Stimulated activated CD4-positive, alpha-beta T cell treated with anti-CD3 and anti-CD28 coated beads, Interleukin-15, amount 100 ng/mL, for 1 hour (primary cell): Measurements from ENCODE around the gene THAP6.
"Not testable (repeated sequence)": the region's sequence is repeated elsewhere in the genome, so short reads cannot be mapped to it uniquely, and the experiment has no call there.

Experiments used
- DNase-seq, 2 donors: peaks; one replicate each; pipeline ENCODE4 v3.0.0-alpha.2; 2020; ENCODE audit warnings: low read depth in 1 of 2, low spot score in 1 of 2

THAP6 gene

DNA sequence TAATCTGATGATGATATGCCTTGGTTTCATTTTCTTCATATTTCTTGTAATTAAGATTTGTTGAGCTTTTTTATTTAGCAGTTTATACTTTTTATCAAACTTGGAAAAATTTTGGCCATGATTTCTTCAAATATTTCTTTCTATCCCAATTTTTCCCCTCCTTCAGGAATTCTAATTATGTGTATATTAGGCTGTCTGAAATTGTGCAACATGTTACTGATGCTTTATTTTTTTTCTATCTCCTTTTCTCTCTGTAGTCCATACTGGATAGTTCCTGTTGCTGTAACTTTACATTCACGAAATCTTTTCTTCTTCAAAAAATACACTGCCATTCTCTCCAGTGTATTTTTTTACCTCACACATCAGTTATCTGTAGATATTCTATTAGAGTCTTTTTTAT, 10.8 kb downstream of the THAP6 start:
- DNase-seq: no peak

DNA sequence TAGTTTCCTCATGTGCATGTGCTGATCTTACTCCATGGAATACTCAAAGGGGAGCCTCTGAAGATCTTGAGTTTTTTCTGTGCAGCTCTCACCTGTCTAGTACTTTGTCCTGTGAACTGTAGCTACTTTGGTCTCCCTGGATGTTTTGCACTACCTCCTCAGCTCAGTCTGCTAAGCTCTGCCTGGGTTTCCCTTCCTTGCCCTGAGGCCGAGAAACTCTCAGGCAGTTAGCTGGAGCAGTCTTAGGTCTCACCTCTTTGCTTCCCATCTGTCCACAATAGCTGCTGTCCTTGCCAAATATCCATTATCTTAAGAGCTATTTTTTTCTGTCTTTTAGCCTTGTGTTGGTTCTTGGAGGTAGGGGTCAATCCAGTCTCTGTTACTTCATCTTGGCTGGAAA, 11.6 kb downstream of the THAP6 start:
- no peak for DNase-seq

- DNase-seq: no peak
Measured at GRCh38 chr4:75527482-75527881, 13.2 kb downstream of the THAP6 start.

GRCh38 chr4:75530556-75531322, 16.5 kb downstream of the THAP6 start:
- DNase-seq: no peak

DNA sequence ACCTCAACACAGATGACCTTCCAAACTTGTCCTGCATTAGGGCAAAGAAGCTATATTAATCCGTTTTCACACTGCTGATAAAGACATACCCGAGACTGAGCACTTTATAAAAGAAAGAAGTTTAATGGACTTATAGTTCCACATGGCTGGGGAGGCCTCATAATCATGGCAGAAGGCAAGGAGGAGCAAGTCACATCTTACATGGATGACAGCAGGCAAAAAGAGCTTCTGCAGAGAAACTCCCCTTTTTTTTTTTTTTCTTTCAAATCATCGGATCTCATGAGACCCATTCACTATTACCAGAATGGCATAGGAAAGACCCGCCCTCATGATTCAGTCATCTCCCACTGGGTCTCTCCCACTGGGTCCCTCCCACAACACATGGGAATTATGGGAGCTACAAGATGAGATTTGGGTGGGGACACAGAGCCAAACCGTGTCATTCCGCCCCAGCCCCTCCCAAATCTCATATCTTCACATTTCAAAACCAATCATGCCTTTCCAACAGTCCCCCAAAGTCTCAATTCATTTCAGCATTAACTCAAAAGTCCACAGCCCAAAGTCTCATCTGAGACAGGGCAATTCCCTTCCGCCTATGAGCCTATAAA, 17.4 kb downstream of the THAP6 start:
- DNase-seq: not testable (repeated sequence)

- not testable (repeated sequence) for DNase-seq
Measured at GRCh38 chr4:75533339-75533887, 19.1 kb downstream of the THAP6 start.

- not testable (repeated sequence) for DNase-seq
Measured at GRCh38 chr4:75533926-75534325, 19.7 kb downstream of the THAP6 start.

GRCh38 chr4:75537308-75537707, 23.0 kb downstream of the THAP6 start:
- not testable (repeated sequence) for DNase-seq

- no peak for DNase-seq
Measured at GRCh38 chr4:75542824-75543223, 28.6 kb downstream of the THAP6 start.

- not testable (repeated sequence) for DNase-seq
Measured at GRCh38 chr4:75544220-75544619, 29.9 kb downstream of the THAP6 start.

- no peak for DNase-seq
Measured at GRCh38 chr4:75544870-75545269, 30.6 kb downstream of the THAP6 start.

DNA sequence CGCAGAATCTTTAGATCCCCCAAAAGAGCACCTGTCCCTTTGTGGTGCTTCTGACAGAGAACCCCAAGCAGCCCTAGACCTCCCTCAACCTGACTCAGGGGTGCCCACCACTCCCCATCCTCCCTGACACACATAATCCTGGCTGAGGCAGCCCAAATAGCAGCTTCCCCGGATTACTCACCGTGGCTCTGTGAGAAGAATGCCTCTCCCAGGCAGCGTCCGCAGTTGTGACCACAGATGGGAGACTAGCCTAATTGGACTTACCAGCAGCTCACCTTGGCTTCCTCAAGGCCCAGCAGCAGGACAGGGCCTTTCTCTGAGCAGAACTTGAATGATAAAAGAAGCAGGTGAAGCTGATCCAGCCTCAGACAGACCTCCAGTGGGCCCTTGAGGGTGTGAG, 31.3 kb downstream of the THAP6 start:
- no peak for DNase-seq

DNA sequence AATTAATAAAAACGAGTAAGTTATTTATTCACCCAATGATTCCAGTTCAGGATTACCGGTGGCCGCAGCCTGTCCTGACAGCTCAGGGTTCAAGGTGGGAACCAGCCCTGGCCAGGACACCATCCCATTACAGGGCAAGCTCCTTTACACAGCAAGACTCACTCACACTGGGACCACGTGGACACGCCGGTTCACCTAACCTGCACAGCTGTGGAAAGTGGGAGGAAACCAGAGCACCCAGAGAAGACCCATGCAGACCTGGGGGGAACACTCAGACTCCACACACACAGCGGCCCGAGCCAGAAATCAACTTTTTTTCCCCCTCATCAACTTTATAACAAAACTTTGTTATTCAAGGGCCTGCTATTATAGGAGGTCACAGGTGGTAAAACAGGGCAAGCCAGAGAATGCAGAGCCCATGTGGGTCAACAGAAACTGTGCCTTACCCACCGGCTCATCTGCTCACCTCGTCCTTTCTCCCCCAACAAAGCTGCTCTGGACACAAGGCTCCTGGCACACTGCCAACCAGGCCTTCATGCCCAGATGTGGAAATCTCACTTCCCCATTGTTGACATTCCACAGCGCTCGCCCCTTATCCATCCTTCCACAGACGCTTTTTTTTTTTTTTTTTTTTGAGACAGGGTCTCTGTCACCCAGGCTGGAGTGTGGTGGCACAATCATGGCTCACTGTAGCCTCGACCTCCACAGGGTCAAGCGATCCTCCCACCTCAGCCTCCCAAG, 33.5 kb downstream of the THAP6 start:
- DNase-seq: no peak

DNA sequence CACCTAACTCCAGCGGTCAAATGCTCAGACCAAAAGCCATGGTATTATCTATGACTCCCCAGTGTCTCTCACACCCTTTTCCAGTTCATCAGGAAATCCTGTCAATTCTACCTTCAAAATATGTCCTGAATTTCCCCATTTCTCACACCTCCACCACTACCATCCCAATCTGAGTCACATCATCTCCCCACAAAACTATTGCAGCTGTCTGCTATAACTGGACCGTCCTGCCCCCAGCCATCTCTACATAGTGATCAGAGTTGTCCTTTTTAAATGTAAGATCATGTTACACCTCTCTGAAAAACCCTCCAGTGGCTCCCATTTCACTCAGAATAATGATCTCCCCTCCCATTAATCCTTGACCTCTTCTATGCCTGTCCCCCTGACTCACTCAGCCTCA, 34.7 kb downstream of the THAP6 start:
- DNase-seq: no peak

DNA sequence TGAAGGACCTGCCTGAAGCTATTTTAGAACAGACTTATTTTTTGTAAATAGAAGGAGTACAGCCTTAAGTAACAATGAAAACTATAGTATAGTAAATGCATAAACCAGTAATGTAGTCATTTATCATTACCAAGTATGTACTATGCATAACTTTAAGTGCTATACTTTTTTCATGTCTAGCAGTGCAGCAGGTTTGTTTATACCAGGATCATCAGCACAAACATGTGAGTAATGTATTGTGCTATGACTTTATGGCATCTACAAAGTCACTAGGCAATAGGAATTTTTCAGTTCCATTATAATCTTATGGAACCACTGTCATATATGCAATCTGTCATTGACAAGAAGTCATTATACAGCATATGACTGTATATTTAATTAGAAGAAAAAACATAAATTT, 38.2 kb downstream of the THAP6 start:
- no peak for DNase-seq

DNA sequence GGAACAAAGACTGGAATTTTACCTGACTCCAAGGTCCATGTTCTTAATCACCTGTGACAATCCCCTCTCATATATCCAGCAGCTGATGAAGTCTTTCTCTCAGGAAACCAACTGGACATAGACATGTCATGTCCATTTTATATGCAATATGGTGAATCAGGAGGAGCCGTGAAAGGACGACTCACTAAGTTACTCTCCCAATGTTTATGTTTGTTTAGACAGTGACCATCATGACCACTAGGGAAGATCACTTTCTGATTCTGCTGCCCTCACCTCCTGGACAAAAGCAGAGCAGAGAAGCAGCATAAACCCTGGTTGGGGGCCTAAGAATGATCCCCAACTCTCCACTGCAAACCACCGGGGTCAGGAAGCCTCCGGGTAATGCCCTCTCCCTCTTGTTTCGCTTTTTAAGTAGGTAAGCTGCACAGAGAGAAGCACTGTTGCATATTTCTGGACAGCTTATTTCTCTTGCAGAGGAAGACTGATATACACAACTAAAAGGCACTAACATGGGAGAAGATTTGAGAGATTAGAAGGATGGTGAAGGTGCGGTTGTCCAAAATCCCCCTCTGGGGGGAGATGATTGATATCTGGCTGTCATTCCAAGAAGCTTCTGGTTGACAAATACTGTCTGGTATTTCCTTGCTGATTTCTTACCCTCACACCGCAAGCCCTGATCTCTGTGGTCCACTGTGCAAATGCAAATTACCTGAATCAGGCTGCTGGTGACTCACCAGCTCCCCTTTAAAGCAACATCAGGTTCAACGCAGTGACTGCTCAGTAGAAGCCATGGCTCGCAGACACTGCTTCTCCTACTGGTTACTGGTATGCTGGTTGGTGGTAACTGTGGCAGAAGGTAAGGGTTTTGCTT, 41.3 kb downstream of the THAP6 start, which contains the start of gene ODAPH:
TSS of gene ODAPH (plus strand) at position 773 of the 871 bp plus-strand sequence. CDS start at position 790, 17 bp downstream.
- DNase-seq: no peak

- no peak for DNase-seq
Measured at GRCh38 chr4:75557696-75558095, 43.4 kb downstream of the THAP6 start.

GRCh38 chr4:75561789-75562188, 47.5 kb downstream of the THAP6 start:
- no peak for DNase-seq

GRCh38 chr4:75564023-75564422, 49.8 kb downstream of the THAP6 start:
- no peak for DNase-seq

DNA sequence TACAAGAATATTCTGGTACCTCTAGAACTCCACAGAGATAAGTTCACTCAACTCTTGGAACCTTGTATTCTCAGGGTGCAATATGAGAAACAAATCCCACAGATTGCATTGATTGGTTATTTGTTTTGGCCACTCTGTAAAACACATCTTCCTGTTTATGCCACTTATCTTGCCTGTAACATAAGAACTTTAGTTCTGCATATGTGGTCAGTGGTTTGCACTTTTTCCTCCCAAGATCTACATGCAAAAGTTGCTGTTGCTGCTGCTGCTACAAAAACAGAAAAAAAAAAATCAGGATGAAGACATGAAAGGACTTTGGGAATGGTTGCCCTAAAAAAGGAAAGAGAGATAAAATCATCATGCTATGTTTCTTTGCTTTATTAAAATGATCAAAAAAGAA, 51.2 kb downstream of the THAP6 start:
- no peak for DNase-seq

- DNase-seq: no peak
Measured at GRCh38 chr4:75566911-75567310, 52.6 kb downstream of the THAP6 start.
